ENCODE results near the gene ATP6V0C.
"Not testable (repeated sequence)": the region's sequence is repeated elsewhere in the genome, so short reads cannot be mapped to it uniquely, and the experiment has no call there.

ATP6V0C gene

GRCh38 chr16:2554709-2555425, 41.1 kb downstream of the ATP6V0C start:
- H4K20me1 ChIP-seq (ENCODE audit: insufficient read depth, low read length); DNase-seq; H3K27me3 ChIP-seq (replicated peaks; ENCODE audit: insufficient read depth, low read length); H3K4me2 ChIP-seq (ENCODE audit: low read depth, low read length); H3K79me2 ChIP-seq (ENCODE audit: low read length); H3K27ac ChIP-seq (ENCODE audit: low read length); H3K4me3 ChIP-seq (ENCODE audit: low read length); H3K4me1 ChIP-seq (ENCODE audit: low read length); H2AFZ ChIP-seq (ENCODE audit: low read length); H3K9me3 ChIP-seq (replicated peaks; ENCODE audit: insufficient read depth, low read length); H3K9ac ChIP-seq (ENCODE audit: low read length); H3K36me3 ChIP-seq (replicated peaks; ENCODE audit: insufficient read depth, low read length); H3F3A ChIP-seq (ENCODE audit: insufficient read depth, low read length); H3K9me2 ChIP-seq (replicated peaks; ENCODE audit: insufficient read depth, low read length): not testable (repeated sequence)

DNA sequence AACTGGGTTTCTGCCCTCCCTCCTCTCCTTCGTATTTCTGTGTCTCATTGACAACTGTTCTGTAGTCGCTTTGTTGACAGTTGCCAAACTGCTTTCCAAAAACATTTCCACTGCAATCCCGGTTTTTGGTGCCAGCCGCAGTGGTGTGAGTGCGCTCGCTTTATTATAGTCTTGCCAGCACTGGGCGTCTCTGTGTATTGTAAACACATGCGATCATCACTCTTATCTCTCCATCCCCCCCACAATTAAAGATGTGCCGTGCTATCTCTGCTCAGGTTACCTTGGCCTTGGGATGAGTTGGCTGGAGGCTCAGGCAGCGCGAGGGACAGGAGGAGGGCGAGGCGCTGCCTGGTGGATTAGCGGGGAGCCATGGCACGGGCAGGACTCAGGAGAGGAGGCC, 43.4 kb downstream of the ATP6V0C start:
- H3K79me2 ChIP-seq (ENCODE audit: low read length); H3K4me1 ChIP-seq (ENCODE audit: low read length); H3K27ac ChIP-seq (ENCODE audit: low read length); H4K20me1 ChIP-seq (ENCODE audit: insufficient read depth, low read length); DNase-seq; H3K9ac ChIP-seq (ENCODE audit: low read length); H3F3A ChIP-seq (ENCODE audit: insufficient read depth, low read length); H2AFZ ChIP-seq (ENCODE audit: low read length); H3K27me3 ChIP-seq (replicated peaks; ENCODE audit: insufficient read depth, low read length); H3K4me2 ChIP-seq (ENCODE audit: low read depth, low read length); H3K9me3 ChIP-seq (replicated peaks; ENCODE audit: insufficient read depth, low read length); H3K9me2 ChIP-seq (replicated peaks; ENCODE audit: insufficient read depth, low read length); H3K36me3 ChIP-seq (replicated peaks; ENCODE audit: insufficient read depth, low read length); H3K4me3 ChIP-seq (ENCODE audit: low read length): not testable (repeated sequence)

DNA sequence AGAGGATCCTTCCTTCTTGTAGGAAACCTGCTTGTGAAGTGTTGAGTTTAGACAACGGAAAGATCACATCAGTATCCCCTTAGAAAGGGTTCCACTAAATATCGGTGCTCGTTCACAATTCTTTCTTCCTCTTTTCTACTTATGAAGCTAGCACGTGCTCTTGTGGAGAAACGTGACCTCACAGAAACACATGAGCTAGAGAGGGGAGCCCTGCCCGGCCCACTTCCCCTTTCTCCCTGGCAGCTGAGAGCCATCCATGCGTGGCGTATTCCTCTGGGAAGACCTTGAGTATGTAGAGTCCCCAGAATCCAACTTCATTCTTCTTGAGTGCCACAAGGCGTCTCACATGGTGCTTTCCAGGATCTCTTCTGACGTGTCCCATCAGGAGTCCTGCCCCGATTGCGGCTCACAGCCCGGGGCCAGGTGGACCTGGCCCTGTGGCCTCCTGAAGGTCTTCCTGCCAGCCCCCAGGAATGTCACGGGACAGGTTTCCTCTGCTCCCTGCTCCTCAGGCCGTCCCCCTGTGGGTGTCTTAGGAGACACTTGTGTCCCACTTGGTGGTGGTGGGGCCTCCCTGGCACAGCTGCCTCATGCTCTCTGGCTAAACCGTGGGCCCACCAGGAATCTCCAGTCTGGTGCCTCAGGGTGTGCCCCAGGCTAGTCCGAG, 46.5 kb downstream of the ATP6V0C start:
- H4K20me1 ChIP-seq (ENCODE audit: insufficient read depth, low read length); H3K4me2 ChIP-seq (ENCODE audit: low read depth, low read length); H3K79me2 ChIP-seq (ENCODE audit: low read length); H2AFZ ChIP-seq (ENCODE audit: low read length); H3F3A ChIP-seq (ENCODE audit: insufficient read depth, low read length); H3K4me3 ChIP-seq (ENCODE audit: low read length); H3K9me2 ChIP-seq (replicated peaks; ENCODE audit: insufficient read depth, low read length); DNase-seq; H3K36me3 ChIP-seq (replicated peaks; ENCODE audit: insufficient read depth, low read length); H3K27me3 ChIP-seq (replicated peaks; ENCODE audit: insufficient read depth, low read length); H3K9ac ChIP-seq (ENCODE audit: low read length); H3K4me1 ChIP-seq (ENCODE audit: low read length); H3K9me3 ChIP-seq (replicated peaks; ENCODE audit: insufficient read depth, low read length); H3K27ac ChIP-seq (ENCODE audit: low read length): not testable (repeated sequence)

DNA sequence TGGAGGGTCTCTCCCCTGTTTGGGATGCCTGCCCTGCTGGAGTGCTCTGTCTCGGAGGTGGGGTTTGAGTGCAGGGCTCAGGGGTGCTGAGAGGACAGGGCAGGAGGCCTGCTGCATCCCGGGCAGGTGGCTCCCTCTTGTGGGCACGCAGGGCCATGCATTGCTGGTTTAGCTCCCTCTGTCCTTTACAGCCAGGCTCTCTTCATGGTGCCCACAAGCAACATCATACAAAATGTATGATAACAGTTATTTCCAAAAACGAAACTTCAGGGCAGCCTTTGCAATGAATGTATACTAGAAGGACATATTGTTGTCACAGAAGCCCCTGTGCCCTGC, 47.0 kb downstream of the ATP6V0C start:
- not testable (repeated sequence) for H3K27ac ChIP-seq (ENCODE audit: low read length); H2AFZ ChIP-seq (ENCODE audit: low read length); DNase-seq; H3K27me3 ChIP-seq (replicated peaks; ENCODE audit: insufficient read depth, low read length); H3K4me3 ChIP-seq (ENCODE audit: low read length); H3K9me3 ChIP-seq (replicated peaks; ENCODE audit: insufficient read depth, low read length); H3K36me3 ChIP-seq (replicated peaks; ENCODE audit: insufficient read depth, low read length); H3F3A ChIP-seq (ENCODE audit: insufficient read depth, low read length); H3K9ac ChIP-seq (ENCODE audit: low read length); H3K79me2 ChIP-seq (ENCODE audit: low read length); H4K20me1 ChIP-seq (ENCODE audit: insufficient read depth, low read length); H3K9me2 ChIP-seq (replicated peaks; ENCODE audit: insufficient read depth, low read length); H3K4me1 ChIP-seq (ENCODE audit: low read length); H3K4me2 ChIP-seq (ENCODE audit: low read depth, low read length)

DNA sequence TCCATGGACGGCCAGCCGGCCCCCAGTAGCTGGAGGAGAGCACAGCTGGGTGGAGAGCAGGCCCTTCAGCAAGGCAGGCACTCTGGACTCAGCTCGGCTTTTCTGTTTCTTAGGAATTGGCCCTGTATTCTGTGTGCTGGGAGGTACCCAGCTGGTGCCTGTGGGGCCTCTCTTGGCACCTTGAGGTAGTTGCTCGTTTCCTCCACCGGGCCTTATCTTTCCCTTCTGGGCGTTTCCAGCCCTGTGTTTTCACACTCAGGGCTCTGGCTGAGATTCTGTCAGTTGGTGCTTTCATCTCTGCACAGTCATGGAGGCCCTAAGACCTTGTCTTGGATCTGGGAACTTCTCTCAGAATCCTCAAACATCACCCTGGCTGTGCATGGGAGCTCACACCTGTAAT, 53.8 kb downstream of the ATP6V0C start:
- H3K4me3 ChIP-seq (ENCODE audit: low read length); H3K9me2 ChIP-seq (replicated peaks; ENCODE audit: insufficient read depth, low read length); H3K4me2 ChIP-seq (ENCODE audit: low read depth, low read length); H4K20me1 ChIP-seq (ENCODE audit: insufficient read depth, low read length); H3K79me2 ChIP-seq (ENCODE audit: low read length); H3K36me3 ChIP-seq (replicated peaks; ENCODE audit: insufficient read depth, low read length); DNase-seq; H3K9me3 ChIP-seq (replicated peaks; ENCODE audit: insufficient read depth, low read length); H3F3A ChIP-seq (ENCODE audit: insufficient read depth, low read length); H3K27ac ChIP-seq (ENCODE audit: low read length); H3K4me1 ChIP-seq (ENCODE audit: low read length); H3K27me3 ChIP-seq (replicated peaks; ENCODE audit: insufficient read depth, low read length); H3K9ac ChIP-seq (ENCODE audit: low read length); H2AFZ ChIP-seq (ENCODE audit: low read length): not testable (repeated sequence)

- not testable (repeated sequence) for H4K20me1 ChIP-seq (ENCODE audit: insufficient read depth, low read length); H3K9me3 ChIP-seq (replicated peaks; ENCODE audit: insufficient read depth, low read length); H3K4me2 ChIP-seq (ENCODE audit: low read depth, low read length); H3K4me3 ChIP-seq (ENCODE audit: low read length); H3K27me3 ChIP-seq (replicated peaks; ENCODE audit: insufficient read depth, low read length); H3K9me2 ChIP-seq (replicated peaks; ENCODE audit: insufficient read depth, low read length); H2AFZ ChIP-seq (ENCODE audit: low read length); H3K79me2 ChIP-seq (ENCODE audit: low read length); H3K4me1 ChIP-seq (ENCODE audit: low read length); H3K27ac ChIP-seq (ENCODE audit: low read length); DNase-seq; H3K36me3 ChIP-seq (replicated peaks; ENCODE audit: insufficient read depth, low read length); H3K9ac ChIP-seq (ENCODE audit: low read length); H3F3A ChIP-seq (ENCODE audit: insufficient read depth, low read length)
Measured at GRCh38 chr16:2568573-2568972, 54.8 kb downstream of the ATP6V0C start.

All from MM.1S (cell line).